Measurements from ENCODE around the gene SORCS2. TPM values are rescaled to one million over a fixed set of nuclear protein-coding genes. Genes with fewer than 3 reads are reported as not detected.

SORCS2 gene
- total RNA-seq, 2 donors from 2014 or later: 1.5 to 1.7 TPM

- H3K27me3 ChIP-seq: no peaks in the 10 kb centered on the region
- H3K4me1 ChIP-seq: peaks cover 0 to 25% of the 10 kb centered on the region in 2 donors
- no peak overlapping the region for H3K4me3 ChIP-seq
- DNase-seq (ENCODE audit: low spot score): no peak
- TF ChIP-seq CTCF (IDR thresholded peaks at IDR 0.05): no peak
- no peaks in the 10 kb centered on the region for H3K9me3 ChIP-seq
- no peaks in the 10 kb centered on the region for H3K36me3 ChIP-seq
- no peak overlapping the region for H3K27ac ChIP-seq
Observed at GRCh38 chr4:7157666-7158065, 34.7 kb upstream of the SORCS2 start.

- no peak for DNase-seq (ENCODE audit: low spot score)
- Histone ChIP-seq H3K9me3 (no peaks in the 10 kb centered on the region), H3K36me3 (no peaks in the 10 kb centered on the region), H3K27ac (no peak overlapping the region), H3K27me3 (no peaks in the 10 kb centered on the region), H3K4me1 (peaks cover 0 to 25% of the 10 kb centered on the region in 2 donors), H3K4me3 (no peak overlapping the region)
- no peak for TF ChIP-seq CTCF (IDR thresholded peaks at IDR 0.05)
Observed at GRCh38 chr4:7158081-7158750, 34.1 kb upstream of the SORCS2 start.

GRCh38 chr4:7158991-7159390 is 33.3 kb upstream of the SORCS2 start:
- no peaks in the 10 kb centered on the region for H3K9me3 ChIP-seq

GRCh38 chr4:7159923-7160322 is 32.4 kb upstream of the SORCS2 start:
- Histone ChIP-seq H3K27ac (no peak overlapping the region), H3K9me3 (no peaks in the 10 kb centered on the region), H3K4me1 (peaks cover 0 to 25% of the 10 kb centered on the region in 2 donors), H3K36me3 (no peaks in the 10 kb centered on the region), H3K4me3 (no peak overlapping the region), H3K27me3 (no peaks in the 10 kb centered on the region)
- TF ChIP-seq CTCF (IDR thresholded peaks at IDR 0.05): no peak
- no peak for DNase-seq (ENCODE audit: low spot score)

More at GRCh38 chr4:7158991-7159390, 33.3 kb upstream of the SORCS2 start:
- Histone ChIP-seq H3K4me3 (no peak overlapping the region), H3K36me3 (no peaks in the 10 kb centered on the region), H3K27ac (no peak overlapping the region), H3K27me3 (no peaks in the 10 kb centered on the region), H3K4me1 (peaks cover 0 to 25% of the 10 kb centered on the region in 2 donors)
- no peak for TF ChIP-seq CTCF (IDR thresholded peaks at IDR 0.05)
- no peak for DNase-seq (ENCODE audit: low spot score)

GRCh38 chr4:7160439-7160838 is 31.9 kb upstream of the SORCS2 start:
- no peak for DNase-seq (ENCODE audit: low spot score)
- H3K4me3 ChIP-seq: no peak overlapping the region
- TF ChIP-seq CTCF (IDR thresholded peaks at IDR 0.05): no peak
- H3K27me3 ChIP-seq: no peaks in the 10 kb centered on the region
- H3K36me3 ChIP-seq: no peaks in the 10 kb centered on the region
- no peaks in the 10 kb centered on the region for H3K9me3 ChIP-seq
- no peak overlapping the region for H3K27ac ChIP-seq
- H3K4me1 ChIP-seq: peaks cover 0 to 25% of the 10 kb centered on the region in 2 donors

- no peak overlapping the region for H3K4me3 ChIP-seq
- DNase-seq (ENCODE audit: low spot score): no peak
- no peaks in the 10 kb centered on the region for H3K9me3 ChIP-seq
- TF ChIP-seq CTCF (IDR thresholded peaks at IDR 0.05): no peak
- H3K27me3 ChIP-seq: no peaks in the 10 kb centered on the region
- H3K27ac ChIP-seq: no peak overlapping the region
- H3K4me1 ChIP-seq: peaks cover 0 to 21% of the 10 kb centered on the region in 2 donors
- no peaks in the 10 kb centered on the region for H3K36me3 ChIP-seq
Observed at GRCh38 chr4:7160951-7161440, 31.3 kb upstream of the SORCS2 start.
